ENCODE data around the gene KCNH5.

KCNH5 gene

GRCh38 chr14:62674563-62675237 lies 370.6 kb downstream of the KCNH5 start:
- no peak for DNase-seq (ENCODE audit: low read depth in 2 of 2)

GRCh38 chr14:62673014-62673755 lies 372.1 kb downstream of the KCNH5 start:
- no peak for DNase-seq (ENCODE audit: low read depth in 2 of 2)

- DNase-seq (ENCODE audit: low read depth in 2 of 2) = no peak
Measured at GRCh38 chr14:62670526-62670925, 374.7 kb downstream of the KCNH5 start.

GRCh38 chr14:62667421-62667914 lies 377.8 kb downstream of the KCNH5 start:
- DNase-seq (ENCODE audit: low read depth in 2 of 2) = no peak

- no peak for DNase-seq (ENCODE audit: low read depth in 2 of 2)
Measured at GRCh38 chr14:62665286-62665685, 380.0 kb downstream of the KCNH5 start.

- no peak for DNase-seq (ENCODE audit: low read depth in 2 of 2)
Measured at GRCh38 chr14:62663456-62663821, 381.8 kb downstream of the KCNH5 start.

GRCh38 chr14:62662811-62663455 lies 382.3 kb downstream of the KCNH5 start:
- DNase-seq (ENCODE audit: low read depth in 2 of 2) = no peak

- DNase-seq (ENCODE audit: low read depth in 2 of 2) = no peak
Measured at GRCh38 chr14:62661818-62662217, 383.4 kb downstream of the KCNH5 start.

- no peak for DNase-seq (ENCODE audit: low read depth in 2 of 2)
Measured at GRCh38 chr14:62658631-62659030, 386.6 kb downstream of the KCNH5 start.

- DNase-seq (ENCODE audit: low read depth in 2 of 2) = no peak
Measured at GRCh38 chr14:62657376-62657775, 387.9 kb downstream of the KCNH5 start.

GRCh38 chr14:62655166-62655565 lies 390.1 kb downstream of the KCNH5 start:
- no peak for DNase-seq (ENCODE audit: low read depth in 2 of 2)

- no peak for DNase-seq (ENCODE audit: low read depth in 2 of 2)
Measured at GRCh38 chr14:62654641-62655040, 390.6 kb downstream of the KCNH5 start.
